ENCODE data around the gene SPRYD7. TPM values are rescaled to one million over a fixed set of nuclear protein-coding genes. Genes with fewer than 3 reads are reported as not detected.

The SPRYD7 gene
- total and polyA plus RNA-seq, 2 of the 8 experiments (the other 6 are each of a cell fraction or from before 2014, with no cell fraction given): 1.1 to 3.1 TPM

GRCh38 chr13:49893591-49893990, 42.5 kb downstream of the SPRYD7 start:
- no peak overlapping the region for H2BK20ac ChIP-seq (ENCODE audit: low read length)

More at GRCh38 chr13:49893591-49893990, 42.5 kb downstream of the SPRYD7 start:
- Histone ChIP-seq H3K9ac (replicated peaks in 1 of 4; ENCODE audit: extremely low read depth in 1 of 4, low read depth in 3 of 4, low read length in 3 of 4) (no peak overlapping the region), H3K4me3 (ENCODE audit: extremely low read depth in 1 of 4, insufficient read depth in 2 of 4, low read depth in 3 of 4, low read length in 4 of 4) (no peak overlapping the region), H2BK15ac (ENCODE audit: low read length) (no peak overlapping the region), H2AFZ (ENCODE audit: low read length) (no peak overlapping the region), H3K23ac (ENCODE audit: insufficient read length) (no peak overlapping the region), H3K4me2 (ENCODE audit: insufficient read depth in 1 of 2, low read depth in 2 of 2, low read length in 2 of 2) (no peak overlapping the region), H3K18ac (ENCODE audit: extremely low read depth, low read length) (no peak overlapping the region), H3K9me3 (ENCODE audit: insufficient read depth in 2 of 2, low read depth in 1 of 2, low read length in 1 of 2) (peaks cover 0 to 2% of the 10 kb centered on the region in 2 experiments; a peak in 1 of 4 replicates), H3K27me3 (replicated peaks in 1 of 4; ENCODE audit: control insufficient read depth in 3 of 4, extremely low read depth in 1 of 4, insufficient read depth in 3 of 4, low read length in 3 of 4) (no peaks in the 10 kb centered on the region), H4K8ac (ENCODE audit: extremely low read depth, insufficient read depth, low read length) (no peak overlapping the region), H4K5ac (ENCODE audit: insufficient read length, low read depth, low read length) (no peak overlapping the region), H3K27ac (ENCODE audit: low read depth, low read length) (no peak overlapping the region), H3K56ac (replicated peaks; ENCODE audit: insufficient read length, low read depth, low read length) (no peak overlapping the region), H3K36me3 (ENCODE audit: control insufficient read depth in 2 of 4, insufficient read depth in 4 of 4, low read length in 3 of 4) (no peaks in the 10 kb centered on the region), H3K4ac (replicated peaks; ENCODE audit: insufficient read length, low read depth, low read length) (no peak overlapping the region), H3K79me2 (ENCODE audit: control insufficient read depth in 1 of 2, insufficient read depth in 2 of 2, low read length in 2 of 2) (no peaks in the 10 kb centered on the region), H3K23me2 (ENCODE audit: low read depth, low read length) (no peaks in the 10 kb centered on the region), H3K79me1 (ENCODE audit: low read depth, low read length) (no peaks in the 10 kb centered on the region), H2BK120ac (replicated peaks; ENCODE audit: low read depth, low read length) (no peak overlapping the region), H2AK5ac (ENCODE audit: low read depth, low read length) (no peak overlapping the region), H2BK12ac (ENCODE audit: low read depth, low read length) (no peak overlapping the region), H4K91ac (replicated peaks; ENCODE audit: insufficient read length, low read length) (no peak overlapping the region), H3K14ac (ENCODE audit: insufficient read length) (no peak overlapping the region), H4K20me1 (replicated peaks in 1 of 2; ENCODE audit: control insufficient read depth in 1 of 2, insufficient read depth in 2 of 2, low read length in 2 of 2) (no peaks in the 10 kb centered on the region), H2BK5ac (ENCODE audit: low read depth, low read length) (no peak overlapping the region), H3K4me1 (replicated peaks in 1 of 4; ENCODE audit: control insufficient read depth in 3 of 4, insufficient read depth in 4 of 4, low read length in 3 of 4) (no peaks in the 10 kb centered on the region)
- ChIA-PET POLR2A (ENCODE audit: partially characterized antibody) (no interaction called here), CTCF (ENCODE audit: partially characterized antibody) (interaction anchor here (0.8 kb wide), 1 partner anchor 43 kb away, joined by 4 read pairs; the partner anchor contains the start of gene SPRYD7)
- no peak for FAIRE-seq
- DNase-seq (ENCODE audit: low read depth in 1 of 2, low spot score in 2 of 2): no peak
- WGBS, 2 experiments (ENCODE audit: extremely low coverage in 1 of 2, insufficient coverage in 1 of 2, insufficient read length in 1 of 2, insufficient replicate concordance in 2 of 2, low coverage in 1 of 2, low lambda C conversion rate in 2 of 2, missing lambda C conversion rate in 1 of 2): 89% methylated on average over 3 of the region's 3 CpGs; no CpG with 5 or more reads in 1 of the 2 experiments
- TF ChIP-seq ZNF274 (IDR thresholded peaks at IDR 0.05; ENCODE audit: borderline replicate concordance, extremely low read depth, low read length) (no peak), POLR2A (IDR thresholded peaks at IDR 0.05; ENCODE audit: control extremely low read depth in 1 of 2, low read depth in 2 of 2, low read length in 2 of 2) (no peak), CHD2 (IDR thresholded peaks at IDR 0.05; ENCODE audit: low read length) (no peak), RXRA (IDR thresholded peaks at IDR 0.05; ENCODE audit: insufficient read depth, low read depth, low read length) (no peak), E2F6 (IDR thresholded peaks at IDR 0.05) (no peak), SP2 (IDR thresholded peaks at IDR 0.05; ENCODE audit: low read length) (no peak), HDAC2 (IDR thresholded peaks at IDR 0.05; ENCODE audit: borderline replicate concordance in 1 of 2, low read depth in 2 of 2, low read length in 2 of 2) (no peak), POU5F1 (IDR thresholded peaks at IDR 0.05; ENCODE audit: low read depth, low read length) (no peak), RNF2 (IDR thresholded peaks at IDR 0.05; ENCODE audit: borderline replicate concordance, low read depth, low read length, missing control alignments, poor library complexity, severe bottlenecking) (no peak), RFX5 (IDR thresholded peaks at IDR 0.05; ENCODE audit: borderline replicate concordance, low read depth, low read length) (no peak)

Data from H1 (cell line).